ENCODE measurements around the gene SCIMP. TPM values are rescaled to one million over a fixed set of nuclear protein-coding genes. Genes with fewer than 3 reads are reported as not detected.
"Not testable (repeated sequence)": the region's sequence is repeated elsewhere in the genome, so short reads cannot be mapped to it uniquely, and the experiment has no call there.

SCIMP gene
- polyA plus RNA-seq, 3 donors = 88.7 to 164 (median 98.4) TPM

DNA sequence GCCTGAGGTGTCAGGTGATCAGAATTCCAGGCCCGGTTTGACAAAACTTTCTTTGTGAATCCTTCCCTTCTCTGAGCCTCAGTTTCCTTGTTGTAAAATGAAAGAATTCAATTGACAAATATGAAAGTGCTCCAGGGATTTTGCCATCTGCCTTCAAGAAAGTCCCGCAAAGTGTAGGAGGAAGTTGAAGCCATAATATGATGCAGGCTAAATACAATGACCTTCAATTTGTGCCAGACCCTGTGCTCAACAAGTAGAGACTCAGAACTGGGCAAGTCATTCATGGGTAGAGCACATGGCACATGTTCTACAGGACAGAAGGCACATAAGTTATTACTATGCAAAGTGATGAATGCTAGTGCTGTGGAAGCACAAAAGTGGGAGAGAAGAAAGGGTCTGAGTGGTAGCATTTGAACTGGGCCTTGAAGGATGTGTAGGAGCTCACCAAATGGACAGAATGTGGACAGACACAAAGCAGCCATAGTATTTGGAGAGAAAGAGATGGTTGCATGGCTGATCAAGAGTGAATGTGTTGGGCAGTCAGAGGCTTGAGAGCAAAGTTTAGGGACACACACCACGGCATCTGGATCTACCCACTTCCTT lies 2.4 kb upstream of the SCIMP start:
- H3K36me3 ChIP-seq (replicated peaks in 1 of 2; ENCODE audit: control insufficient read depth in 1 of 2, insufficient read depth in 2 of 2, low read length in 2 of 2) = peaks cover 0 to 3% of the 10 kb centered on the region in 2 donors

DNA sequence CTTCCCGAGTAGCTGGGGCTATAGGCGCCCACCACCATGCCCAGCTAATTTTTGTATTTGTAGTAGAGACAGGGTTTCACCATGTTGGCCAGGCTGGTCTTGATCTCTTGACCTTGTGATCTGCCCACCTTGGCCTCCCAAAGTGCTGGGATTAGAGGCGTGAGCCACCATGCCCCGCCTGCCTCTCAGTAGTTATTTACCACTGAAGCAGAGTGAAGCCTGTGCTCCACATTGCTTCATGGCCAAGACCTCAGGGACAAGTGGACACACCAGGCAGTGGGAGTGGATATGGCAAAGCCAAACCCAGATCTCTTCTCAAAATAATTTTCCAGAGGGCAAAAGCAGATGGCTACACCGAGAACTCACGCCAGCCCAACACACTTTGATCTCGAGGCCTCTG lies 1.2 kb downstream of the SCIMP start:
- Histone ChIP-seq H4K20me1 (ENCODE audit: insufficient read depth, low read length) (peaks cover 31% of the 10 kb centered on the region), H3K4me1 (ENCODE audit: control insufficient read depth in 1 of 2, insufficient read depth in 2 of 2, low read length in 2 of 2) (peaks cover 90 to 91% of the 10 kb centered on the region in 2 donors), H3K4me3 (replicated peaks in 1 of 3; ENCODE audit: low read depth in 2 of 3, low read length in 3 of 3) (peak overlapping the region; percentile 76 to 86 (median 80)), H3K27ac (ENCODE audit: low read depth in 1 of 2, low read length in 2 of 2) (peak overlapping the region; percentile 78 to 91), H3K79me2 (ENCODE audit: insufficient read depth, low read length) (peaks cover 67% of the 10 kb centered on the region), H3K9ac (ENCODE audit: insufficient read depth, low read length, poor library complexity, severe bottlenecking) (peak overlapping the region; percentile 66), H3K36me3 (replicated peaks in 1 of 2; ENCODE audit: control insufficient read depth in 1 of 2, insufficient read depth in 2 of 2, low read length in 2 of 2) (peaks cover 17 to 24% of the 10 kb centered on the region in 2 donors), H3K4me2 (replicated peaks; ENCODE audit: extremely low read depth, low read length, poor library complexity, severe bottlenecking) (peak overlapping the region; percentile 92)
- Mint-ChIP-seq H3K4me3 (peak overlapping the region; percentile 88 to 95), H3K4me1 (peaks cover 84% of the 10 kb centered on the region), H3K36me3 (peaks cover 35 to 50% of the 10 kb centered on the region in 2 donors), H3K27ac (peak overlapping the region; percentile 98 to 100 (median 99))
- DNase-seq; intact Hi-C loops (cut with micrococcal nuclease); H3K9me3 Mint-ChIP-seq; H2AFZ ChIP-seq (ENCODE audit: insufficient read depth, low read depth, low read length, poor library complexity, severe bottlenecking); H3K27me3 Mint-ChIP-seq (ENCODE audit: low read depth in 3 of 3); H3K9me3 ChIP-seq (replicated peaks in 1 of 2; ENCODE audit: control insufficient read depth in 1 of 2, insufficient read depth in 1 of 2, low read length in 2 of 2); H3K27me3 ChIP-seq (ENCODE audit: control insufficient read depth in 2 of 2, insufficient read depth in 2 of 2, low read length in 2 of 2): not testable (repeated sequence)
- 90% methylated on average over 3 of the region's 7 CpGs for WGBS (ENCODE audit: insufficient coverage)

More for the DNA sequence above, 2.4 kb upstream of the SCIMP start:
- H3K4me2 ChIP-seq (replicated peaks; ENCODE audit: extremely low read depth, low read length, poor library complexity, severe bottlenecking) = peak overlapping the region; percentile 34
- H3K9me3 Mint-ChIP-seq = peaks cover 0 to 3% (median 0%) of the 10 kb centered on the region in 7 donors
- TF ChIP-seq, protein P1, sequence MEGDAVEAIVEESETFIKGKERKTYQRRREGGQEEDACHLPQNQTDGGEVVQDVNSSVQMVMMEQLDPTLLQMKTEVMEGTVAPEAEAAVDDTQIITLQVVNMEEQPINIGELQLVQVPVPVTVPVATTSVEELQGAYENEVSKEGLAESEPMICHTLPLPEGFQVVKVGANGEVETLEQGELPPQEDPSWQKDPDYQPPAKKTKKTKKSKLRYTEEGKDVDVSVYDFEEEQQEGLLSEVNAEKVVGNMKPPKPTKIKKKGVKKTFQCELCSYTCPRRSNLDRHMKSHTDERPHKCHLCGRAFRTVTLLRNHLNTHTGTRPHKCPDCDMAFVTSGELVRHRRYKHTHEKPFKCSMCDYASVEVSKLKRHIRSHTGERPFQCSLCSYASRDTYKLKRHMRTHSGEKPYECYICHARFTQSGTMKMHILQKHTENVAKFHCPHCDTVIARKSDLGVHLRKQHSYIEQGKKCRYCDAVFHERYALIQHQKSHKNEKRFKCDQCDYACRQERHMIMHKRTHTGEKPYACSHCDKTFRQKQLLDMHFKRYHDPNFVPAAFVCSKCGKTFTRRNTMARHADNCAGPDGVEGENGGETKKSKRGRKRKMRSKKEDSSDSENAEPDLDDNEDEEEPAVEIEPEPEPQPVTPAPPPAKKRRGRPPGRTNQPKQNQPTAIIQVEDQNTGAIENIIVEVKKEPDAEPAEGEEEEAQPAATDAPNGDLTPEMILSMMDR (IDR thresholded peaks at IDR 0.05) = no peak
- no peaks in the 10 kb centered on the region for H3K9me3 ChIP-seq (replicated peaks in 1 of 2; ENCODE audit: control insufficient read depth in 1 of 2, insufficient read depth in 1 of 2, low read length in 2 of 2)
- peak overlapping the region in 1 of 3 experiments; percentile 24 for H3K4me3 ChIP-seq (replicated peaks in 1 of 3; ENCODE audit: low read depth in 2 of 3, low read length in 3 of 3)
- H3K27me3 Mint-ChIP-seq (ENCODE audit: low read depth in 3 of 3) = peaks cover 2 to 4% (median 2%) of the 10 kb centered on the region in 3 donors
- H3K27ac Mint-ChIP-seq = peak overlapping the region; percentile 46 to 88 (median 73)
- peaks cover 25% of the 10 kb centered on the region for H4K20me1 ChIP-seq (ENCODE audit: insufficient read depth, low read length)
- H3K4me1 ChIP-seq (ENCODE audit: control insufficient read depth in 1 of 2, insufficient read depth in 2 of 2, low read length in 2 of 2) = peaks cover 54 to 55% of the 10 kb centered on the region in 2 donors
- no peaks in the 10 kb centered on the region for H3K27me3 ChIP-seq (ENCODE audit: control insufficient read depth in 2 of 2, insufficient read depth in 2 of 2, low read length in 2 of 2)
- no CpG with 5 or more reads among the region's 3 CpGs for WGBS (ENCODE audit: insufficient coverage)
- no peak overlapping the region for H3K27ac ChIP-seq (ENCODE audit: low read depth in 1 of 2, low read length in 2 of 2)
- no peak overlapping the region for H3K9ac ChIP-seq (ENCODE audit: insufficient read depth, low read length, poor library complexity, severe bottlenecking)
- intact Hi-C loops (cut with micrococcal nuclease) = loop anchor here (2.0 kb wide), 1 partner anchor 40 kb away; no protein-coding TSS in a partner anchor
- H3K36me3 Mint-ChIP-seq = peaks cover 14 to 17% of the 10 kb centered on the region in 2 donors
- H3K4me3 Mint-ChIP-seq = peak overlapping the region in 1 of 2 donors; percentile 79
- H3K4me1 Mint-ChIP-seq = peaks cover 49% of the 10 kb centered on the region
- peaks cover 31% of the 10 kb centered on the region for H3K79me2 ChIP-seq (ENCODE audit: insufficient read depth, low read length)
- peak in 1 of 3 donors; percentile 36 for DNase-seq
- no peak overlapping the region for H2AFZ ChIP-seq (ENCODE audit: insufficient read depth, low read depth, low read length, poor library complexity, severe bottlenecking)
